ENCODE results near the gene ZNF689. TPM values are rescaled to one million over a fixed set of nuclear protein-coding genes. Genes with fewer than 3 reads are reported as not detected.

ZNF689 gene
- total RNA-seq, 1 experiment from 2014 or later = 21.1 TPM

GRCh38 chr16:30570636-30571444 is 39.3 kb downstream of the ZNF689 start:
- Histone ChIP-seq H3T11ph (ENCODE audit: low read length) (no peak overlapping the region), H3K4me1 (ENCODE audit: insufficient read depth, low read length) (no peaks in the 10 kb centered on the region; the same call in 1 of the 2 replicates), H2BK5ac (ENCODE audit: insufficient read length, low read length) (no peak overlapping the region), H3K18ac (ENCODE audit: insufficient read length, low read depth, low read length) (no peak overlapping the region), H4K5ac (ENCODE audit: insufficient read length, low read depth, low read length) (no peak overlapping the region), H3K9ac (ENCODE audit: extremely low read depth, insufficient read length, low read length) (peak overlapping the region; percentile 41), H4K20me1 (ENCODE audit: control insufficient read depth, insufficient read depth, insufficient read length) (no peaks in the 10 kb centered on the region), H3K14ac (ENCODE audit: insufficient read depth, low read length) (peak overlapping the region; percentile 72), H3K79me2 (ENCODE audit: insufficient read depth, low read length) (no peaks in the 10 kb centered on the region), H3K4me2 (ENCODE audit: insufficient read depth, insufficient read length, low read length) (peak overlapping the region; percentile 96), H3K23ac (ENCODE audit: insufficient read length, low read depth, low read length) (no peak overlapping the region), H4K91ac (ENCODE audit: insufficient read length, low read depth, low read length) (no peak overlapping the region), H4K8ac (replicated peaks; ENCODE audit: insufficient read length, low read depth, low read length) (no peak overlapping the region), H2BK15ac (ENCODE audit: low read depth, low read length) (no peak overlapping the region), H3K56ac (ENCODE audit: insufficient read length, low read depth, low read length) (no peak overlapping the region), H3K9me3 (ENCODE audit: control insufficient read depth, low read depth, low read length) (no peaks in the 10 kb centered on the region), H2AK5ac (ENCODE audit: insufficient read length, low read length) (no peak overlapping the region), H3K79me1 (ENCODE audit: insufficient read depth, low read depth, low read length, poor library complexity, severe bottlenecking) (no peaks in the 10 kb centered on the region), H3K27me3 (ENCODE audit: insufficient read depth, low read length) (no peaks in the 10 kb centered on the region), H2BK12ac (ENCODE audit: insufficient read length, low read depth, low read length) (no peak overlapping the region), H2BK20ac (ENCODE audit: low read depth, low read length, poor library complexity, severe bottlenecking) (no peak overlapping the region), H2BK120ac (ENCODE audit: low read depth, low read length, poor library complexity, severe bottlenecking) (no peak overlapping the region), H3K4ac (ENCODE audit: low read depth, low read length) (no peak overlapping the region), H3K27ac (ENCODE audit: insufficient read length, low read depth, low read length) (no peak overlapping the region), H2AFZ (ENCODE audit: low read length) (no peak overlapping the region), H3K23me2 (ENCODE audit: insufficient read length, low read depth, low read length, poor library complexity, severe bottlenecking) (peaks cover 16% of the 10 kb centered on the region)
- DNase-seq = peak; percentile 41
- Mint-ChIP-seq H3K27ac (peak overlapping the region; percentile 82 to 97 (median 91); a peak in 6 of 7 replicates), H3K27me3 (ENCODE audit: low read depth) (peaks cover 12% of the 10 kb centered on the region), H3K36me3 (ENCODE audit: insufficient read depth in 1 of 3, low read depth in 3 of 3) (no peaks in the 10 kb centered on the region), H3K4me3 (peak overlapping the region; percentile 83 to 92), H3K4me1 (peaks cover 13 to 17% of the 10 kb centered on the region in 2 experiments), H3K9me3 (no peaks in the 10 kb centered on the region)
- no CpG with 5 or more reads among the region's 22 CpGs for WGBS (ENCODE audit: extremely low coverage, insufficient read length, low lambda C conversion rate)
- no peak for TF ChIP-seq CTCF (conservative IDR thresholded peaks at IDR 0.05)

Measured in H9 (cell line).